GM10266 (cell line): ENCODE data around the gene ANXA5.

Experiments
- DNase-seq: peaks from one replicate; pipeline ENCODE4 v3.0.0; 2012; ENCODE audit errors: extremely low spot score
- CTCF ChIP-seq: IDR thresholded peaks from 2 replicates; pipeline ENCODE4 v1.5.1; 2012; ENCODE audit warnings: mild to moderate bottlenecking, low read depth; ENCODE audit not compliant: control insufficient read depth, insufficient read depth; ENCODE audit errors: missing control alignments

Gene ANXA5

GRCh38 chr4:121696581-121697461, at the start of gene ANXA5:
ANXA5 (minus strand) TSS chr4:121696980; CDS start chr4:121696589, 391 bp downstream.
- DNase-seq: peak; percentile 88
- TF ChIP-seq CTCF: peak; percentile 48

GRCh38 chr4:121742794-121743193, 46.0 kb upstream of the ANXA5 start:
- no peak for DNase-seq
- TF ChIP-seq CTCF: no peak

GRCh38 chr4:121741751-121742150, 45.0 kb upstream of the ANXA5 start:
- no peak for DNase-seq
- no peak for TF ChIP-seq CTCF

GRCh38 chr4:121740796-121741409, 44.1 kb upstream of the ANXA5 start:
- no peak for TF ChIP-seq CTCF
- no peak for DNase-seq

- DNase-seq: no peak
- no peak for TF ChIP-seq CTCF
Measured at GRCh38 chr4:121739575-121739974, 42.8 kb upstream of the ANXA5 start.

- no peak for DNase-seq
- no peak for TF ChIP-seq CTCF
Measured at GRCh38 chr4:121738780-121739535, 42.2 kb upstream of the ANXA5 start.
